ENCODE data around the gene HDAC4. TPM values are rescaled to one million over a fixed set of nuclear protein-coding genes. Genes with fewer than 3 reads are reported as not detected.

Gene HDAC4
- total RNA-seq, 4 donors from 2014 or later, result 30.2 to 103 (median 51.7) TPM

DNA sequence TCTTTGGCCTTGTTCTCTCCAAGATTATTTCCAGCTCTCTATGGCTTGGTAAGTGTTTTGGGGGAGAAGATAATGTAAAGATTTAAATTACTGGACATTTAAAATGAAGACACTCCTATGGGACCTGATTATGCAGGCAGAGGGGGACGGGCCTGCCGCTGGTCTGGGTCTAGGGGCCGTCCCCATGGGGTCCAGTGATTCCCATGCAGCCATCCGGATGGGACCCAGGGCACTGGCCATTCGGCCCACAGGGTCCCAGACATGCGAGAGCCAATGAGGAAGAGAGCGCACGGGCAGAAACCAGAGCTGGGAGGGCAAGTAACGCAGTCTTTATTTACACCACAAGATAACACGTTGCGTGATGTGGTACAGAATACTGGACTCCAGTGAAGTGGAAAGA is 353.0 kb downstream of the HDAC4 start:
- DNase-seq (ENCODE audit: low spot score), result no peak
- TF ChIP-seq CTCF (IDR thresholded peaks at IDR 0.05), result no peak

GRCh38 chr2:239047420-239047819 is 353.4 kb downstream of the HDAC4 start:
- DNase-seq (ENCODE audit: low spot score), result no peak

More for the DNA sequence above, 353.0 kb downstream of the HDAC4 start:
- no peak for ATAC-seq (ENCODE audit: low FRiP score)

GRCh38 chr2:239046822-239047221 is 354.0 kb downstream of the HDAC4 start:
- DNase-seq (ENCODE audit: low spot score) (no peak), ATAC-seq (ENCODE audit: low FRiP score) (no peak)
- TF ChIP-seq CTCF (IDR thresholded peaks at IDR 0.05), result no peak

More at GRCh38 chr2:239047420-239047819, 353.4 kb downstream of the HDAC4 start:
- ATAC-seq (ENCODE audit: low FRiP score), result no peak
- TF ChIP-seq CTCF (IDR thresholded peaks at IDR 0.05), result no peak

- no peak for DNase-seq (ENCODE audit: low spot score)
- no peak for TF ChIP-seq CTCF (IDR thresholded peaks at IDR 0.05)
- no peak for ATAC-seq (ENCODE audit: low FRiP score)
Observed at GRCh38 chr2:239044336-239044735, 356.5 kb downstream of the HDAC4 start.

DNA sequence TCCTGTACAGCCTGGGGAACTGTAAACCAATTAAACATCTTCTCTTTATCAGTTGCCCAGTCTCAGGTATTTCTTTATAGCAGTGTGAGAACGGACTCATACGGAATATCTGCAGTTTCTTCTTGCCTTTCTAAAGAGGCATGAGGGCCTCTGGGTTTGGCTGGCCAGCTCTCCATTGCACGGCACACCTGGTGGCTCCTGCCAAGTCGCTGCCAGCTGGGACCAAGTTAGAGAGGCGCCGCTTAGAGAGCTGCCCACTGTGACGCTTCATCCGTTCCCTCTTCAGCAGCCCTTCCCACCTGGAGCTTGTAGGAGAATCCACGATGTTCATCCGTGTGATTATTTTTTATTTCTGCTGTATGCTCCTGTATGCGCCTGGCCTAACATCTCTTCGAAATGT is 357.5 kb downstream of the HDAC4 start:
- ATAC-seq (ENCODE audit: low FRiP score), result no peak

GRCh38 chr2:239042551-239043320 is 358.1 kb downstream of the HDAC4 start:
- ATAC-seq (ENCODE audit: low FRiP score) (no peak), DNase-seq (ENCODE audit: low spot score) (no peak)

More for the DNA sequence above, 357.5 kb downstream of the HDAC4 start:
- no peak for DNase-seq (ENCODE audit: low spot score)
- no peak for TF ChIP-seq CTCF (IDR thresholded peaks at IDR 0.05)

More at GRCh38 chr2:239042551-239043320, 358.1 kb downstream of the HDAC4 start:
- no peak for TF ChIP-seq CTCF (IDR thresholded peaks at IDR 0.05)
